Measurements from ENCODE around the gene ZSCAN12.

The ZSCAN12 gene

GRCh38 chr6:28335564-28336283 is 63.8 kb downstream of the ZSCAN12 start, which contains the start of gene ZSCAN31:
Gene ZSCAN31, minus strand, starts transcription at chr6:28336148. Its CDS starts 6,465 bp downstream, at chr6:28329683.
- ATAC-seq (peak; percentile 92), DNase-seq (peak; percentile 76)
- H3K4me3 Mint-ChIP-seq = no peak within 1 kb of the TSS
- H3K27ac Mint-ChIP-seq = no peak within 1 kb of the TSS
- H3K9me3 Mint-ChIP-seq = peaks cover 16% of the 10 kb centered on the region
- peaks cover 3% of the 10 kb centered on the region for H3K4me1 Mint-ChIP-seq
- H3K36me3 Mint-ChIP-seq (ENCODE audit: low read depth) = peaks cover 8% of the 10 kb centered on the region
- H3K27me3 Mint-ChIP-seq = no peaks in the 10 kb centered on the region

GRCh38 chr6:28335040-28335563 is 64.4 kb downstream of the ZSCAN12 start:
- Mint-ChIP-seq H3K4me1 (peaks cover 3% of the 10 kb centered on the region), H3K27me3 (no peaks in the 10 kb centered on the region), H3K27ac (no peak overlapping the region), H3K36me3 (ENCODE audit: low read depth) (peaks cover 3% of the 10 kb centered on the region), H3K4me3 (no peak overlapping the region), H3K9me3 (peaks cover 10% of the 10 kb centered on the region)
- no peak for ATAC-seq
- no peak for DNase-seq

- Mint-ChIP-seq H3K27ac (no peak overlapping the region), H3K36me3 (ENCODE audit: low read depth) (no peaks in the 10 kb centered on the region), H3K4me1 (no peaks in the 10 kb centered on the region), H3K9me3 (peaks cover 5% of the 10 kb centered on the region), H3K27me3 (no peaks in the 10 kb centered on the region), H3K4me3 (peak overlapping the region; percentile 44)
- no peak for DNase-seq
- ATAC-seq = no peak
These were observed 65.1 kb downstream of the ZSCAN12 start for GRCh38 chr6:28334286-28335039.

- DNase-seq (no peak), ATAC-seq (no peak)
- Mint-ChIP-seq H3K27me3 (no peaks in the 10 kb centered on the region), H3K9me3 (peaks cover 13% of the 10 kb centered on the region), H3K36me3 (ENCODE audit: low read depth) (peaks cover 6% of the 10 kb centered on the region), H3K27ac (no peak overlapping the region), H3K4me3 (no peak overlapping the region), H3K4me1 (no peaks in the 10 kb centered on the region)
These were observed 65.9 kb downstream of the ZSCAN12 start for GRCh38 chr6:28333599-28334018.

- H3K27me3 Mint-ChIP-seq = no peaks in the 10 kb centered on the region
- H3K9me3 Mint-ChIP-seq = peaks cover 13% of the 10 kb centered on the region
- H3K4me1 Mint-ChIP-seq = no peaks in the 10 kb centered on the region
- H3K4me3 Mint-ChIP-seq = no peak overlapping the region
- H3K36me3 Mint-ChIP-seq (ENCODE audit: low read depth) = peaks cover 6% of the 10 kb centered on the region
- no peak for ATAC-seq
- DNase-seq = no peak
- no peak overlapping the region for H3K27ac Mint-ChIP-seq
These were observed 66.5 kb downstream of the ZSCAN12 start for GRCh38 chr6:28333047-28333446.

- Mint-ChIP-seq H3K36me3 (ENCODE audit: low read depth) (peaks cover 30% of the 10 kb centered on the region), H3K4me3 (no peak overlapping the region), H3K4me1 (no peaks in the 10 kb centered on the region), H3K9me3 (peaks cover 35% of the 10 kb centered on the region), H3K27ac (no peak overlapping the region), H3K27me3 (no peaks in the 10 kb centered on the region)
- no peak for ATAC-seq
- DNase-seq = no peak
These were observed 69.5 kb downstream of the ZSCAN12 start for GRCh38 chr6:28330041-28330440.
